Naive B cell (primary cell): ENCODE measurements around the gene PZP. TPM values are rescaled to one million over a fixed set of nuclear protein-coding genes. Genes with fewer than 3 reads are reported as not detected.
"Not testable (repeated sequence)": the region's sequence is repeated elsewhere in the genome, so short reads cannot be mapped to it uniquely, and the experiment has no call there.

Source experiments
- ATAC-seq, 2 donors: fragments of 150-1000 bp; cut with Tn5 transposase; 2 replicates each; pipeline ENCODE4 v1.10.0; 2021; ENCODE audit warnings: low read depth in 2 of 2, mild to moderate bottlenecking in 2 of 2, moderate library complexity in 2 of 2
- DNase-seq: peaks from one replicate; pipeline ENCODE4 v3.0.0; 2022
- H3K27ac Mint-ChIP-seq, 6 donors: one replicate each; pipeline ENCODE4 v1.8.0; 2020 to 2022; ENCODE audit warnings: mild to moderate bottlenecking in 6 of 6, mixed read lengths in 6 of 6, moderate library complexity in 5 of 6, inconsistent platforms in 2 of 6
- H3K27me3 Mint-ChIP-seq, 3 donors: one replicate each; pipeline ENCODE4 v1.8.0; 2021 to 2022; ENCODE audit warnings: mixed read lengths in 3 of 3, mild to moderate bottlenecking in 1 of 3
- H3K36me3 Mint-ChIP-seq, 2 donors: one replicate each; pipeline ENCODE4 v1.8.0; 2020 to 2022; ENCODE audit warnings: mixed read lengths in 2 of 2, inconsistent platforms in 1 of 2, mild to moderate bottlenecking in 1 of 2
- H3K4me1 Mint-ChIP-seq, 3 donors: one replicate each; pipeline ENCODE4 v1.8.0; 2020 to 2022; ENCODE audit warnings: mixed read lengths in 3 of 3, inconsistent platforms in 1 of 3, mild to moderate bottlenecking in 1 of 3, moderate library complexity in 1 of 3
- H3K4me3 Mint-ChIP-seq, 8 donors: one replicate each; pipeline ENCODE4 v1.8.0; 2020 to 2022; ENCODE audit warnings: mild to moderate bottlenecking in 8 of 8, mixed read lengths in 8 of 8, moderate library complexity in 8 of 8, inconsistent platforms in 2 of 8
- H3K9me3 Mint-ChIP-seq, 7 donors: one replicate each; pipeline ENCODE4 v1.8.0; 2020 to 2022; ENCODE audit warnings: mixed read lengths in 7 of 7, mild to moderate bottlenecking in 5 of 7, inconsistent platforms in 2 of 7, moderate library complexity in 1 of 7
- polyA plus RNA-seq, 6 donors: library from polyadenylated mRNA; unstranded; fragments of 300-500 nt; fragmentation: Illumina TruSeq; gene quantifications; one replicate each; pipeline ENCODE4 v1.2.3, GENCODE V29; 2021; ENCODE audit warnings: low read depth in 6 of 6

Gene PZP
- not detected for polyA plus RNA-seq

DNA sequence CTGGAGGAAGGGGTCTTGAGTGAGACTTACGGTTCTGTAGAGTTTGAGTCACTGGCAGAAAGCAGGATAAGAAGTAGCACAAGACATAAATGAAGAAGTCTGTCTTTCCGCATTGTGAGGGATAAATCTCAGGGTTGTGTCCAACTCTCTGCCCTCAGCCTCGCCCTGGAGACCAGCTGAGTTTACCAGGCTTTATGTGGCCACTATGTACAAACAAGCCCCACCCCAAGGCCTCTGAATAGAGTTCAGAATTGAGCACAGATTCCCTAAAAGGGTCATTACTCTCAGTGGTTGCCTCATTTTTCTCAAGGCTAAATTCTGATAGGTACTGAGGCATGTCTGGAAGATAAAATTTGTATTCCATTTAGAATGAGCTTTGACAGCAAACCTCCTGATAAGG, at the start of gene PZP:
PZP (minus strand) TSS at position 167 of the 400 bp plus-strand sequence; CDS start at position 113, 54 bp downstream.
- Mint-ChIP-seq H3K27me3 (no peaks in the 10 kb centered on the region), H3K27ac (no peak within 1 kb of the TSS), H3K4me3 (no peak within 1 kb of the TSS), H3K4me1 (no peaks in the 10 kb centered on the region), H3K36me3 (peaks cover 0 to 10% of the 10 kb centered on the region in 2 donors), H3K9me3 (peaks cover 0 to 9% (median 1%) of the 10 kb centered on the region in 7 donors)
- ATAC-seq (no peak), DNase-seq (no peak)

DNA sequence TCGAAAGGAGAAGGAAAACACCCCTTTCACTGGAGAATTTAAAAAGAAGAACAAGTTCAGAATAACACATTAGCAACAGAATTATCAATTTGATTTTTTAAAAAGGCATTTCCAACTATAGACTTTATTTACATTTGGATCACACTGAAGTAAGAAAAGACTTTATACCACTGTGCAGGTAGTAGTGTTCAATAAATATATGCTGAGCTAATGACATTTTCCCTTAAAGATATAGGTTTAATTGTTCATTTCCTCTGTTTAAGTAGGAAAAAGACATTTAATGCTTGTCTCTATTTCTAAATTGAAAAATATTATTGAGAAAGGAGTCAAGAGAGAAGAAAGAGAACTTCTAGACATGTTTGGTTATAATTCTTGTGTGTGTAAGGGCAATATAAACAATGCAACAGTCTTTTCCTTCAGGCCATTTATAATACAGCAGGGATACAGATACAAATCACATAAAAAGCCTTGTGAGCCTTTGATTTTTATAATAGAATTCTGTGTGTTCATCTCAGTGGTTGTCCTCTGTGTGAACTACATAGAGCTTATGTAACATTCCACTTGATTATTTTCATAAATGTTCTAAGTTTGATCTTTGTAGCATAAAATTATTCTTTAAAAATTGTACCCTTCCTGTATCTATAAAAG, 48.7 kb upstream of the PZP start:
- H3K9me3 Mint-ChIP-seq, result peaks cover 0 to 9% (median 5%) of the 10 kb centered on the region in 7 donors
- peaks cover 5 to 16% (median 14%) of the 10 kb centered on the region in 3 donors for H3K27me3 Mint-ChIP-seq
- DNase-seq, result no peak
- no peak for ATAC-seq
- H3K4me3 Mint-ChIP-seq, result no peak overlapping the region
- no peak overlapping the region for H3K27ac Mint-ChIP-seq
- H3K4me1 Mint-ChIP-seq, result no peaks in the 10 kb centered on the region
- H3K36me3 Mint-ChIP-seq, result no peaks in the 10 kb centered on the region

- no peak overlapping the region for H3K4me3 Mint-ChIP-seq
- no peak overlapping the region for H3K27ac Mint-ChIP-seq
- DNase-seq (no peak), ATAC-seq (no peak)
- no peaks in the 10 kb centered on the region for H3K4me1 Mint-ChIP-seq
- H3K36me3 Mint-ChIP-seq, result no peaks in the 10 kb centered on the region
- H3K9me3 Mint-ChIP-seq, result peaks cover 0 to 9% (median 6%) of the 10 kb centered on the region in 7 donors
- H3K27me3 Mint-ChIP-seq, result peaks cover 5 to 19% (median 16%) of the 10 kb centered on the region in 3 donors
Measured at GRCh38 chr12:9256341-9256740, 48.1 kb upstream of the PZP start.

GRCh38 chr12:9255837-9256236, 47.6 kb upstream of the PZP start:
- DNase-seq, result no peak
- peaks cover 0 to 10% (median 7%) of the 10 kb centered on the region in 7 donors for H3K9me3 Mint-ChIP-seq
- no peaks in the 10 kb centered on the region for H3K4me1 Mint-ChIP-seq
- H3K27me3 Mint-ChIP-seq, result peaks cover 5 to 24% (median 17%) of the 10 kb centered on the region in 3 donors
- H3K36me3 Mint-ChIP-seq, result no peaks in the 10 kb centered on the region
- no peak for ATAC-seq
- no peak overlapping the region for H3K27ac Mint-ChIP-seq
- H3K4me3 Mint-ChIP-seq, result no peak overlapping the region

- H3K4me3 Mint-ChIP-seq, result no peak overlapping the region
- DNase-seq (no peak), ATAC-seq (no peak)
- H3K36me3 Mint-ChIP-seq, result peaks cover 0 to 10% of the 10 kb centered on the region in 2 donors
- no peaks in the 10 kb centered on the region for H3K4me1 Mint-ChIP-seq
- H3K9me3 Mint-ChIP-seq, result peaks cover 0 to 29% (median 7%) of the 10 kb centered on the region in 7 donors
- H3K27me3 Mint-ChIP-seq, result peaks cover 15 to 40% (median 39%) of the 10 kb centered on the region in 3 donors
- H3K27ac Mint-ChIP-seq, result no peak overlapping the region
Measured at GRCh38 chr12:9253464-9253863, 45.3 kb upstream of the PZP start.

DNA sequence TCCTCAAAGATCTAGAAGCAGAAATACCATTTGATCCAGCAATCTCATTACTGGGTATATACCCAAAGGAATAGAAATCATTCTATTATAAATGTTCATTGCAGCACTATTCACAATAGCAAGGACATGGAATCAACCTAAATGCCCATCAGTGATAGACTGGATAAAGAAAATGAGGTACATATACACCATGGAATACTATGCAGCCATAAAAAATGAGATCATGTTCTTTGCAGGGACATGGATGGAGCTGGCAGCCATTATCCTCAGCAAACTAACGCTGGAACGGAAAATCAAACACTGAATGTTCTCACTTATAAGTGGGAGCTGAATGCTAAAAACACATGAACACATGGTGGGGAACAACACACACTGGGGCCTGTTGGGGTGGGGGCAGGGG, 44.6 kb upstream of the PZP start:
- not testable (repeated sequence) for ATAC-seq, H3K27ac Mint-ChIP-seq, DNase-seq, H3K4me1 Mint-ChIP-seq, H3K4me3 Mint-ChIP-seq
- Mint-ChIP-seq H3K9me3 (peaks cover 0 to 31% (median 7%) of the 10 kb centered on the region in 7 donors), H3K36me3 (peaks cover 0 to 14% of the 10 kb centered on the region in 2 donors), H3K27me3 (peaks cover 19 to 43% (median 43%) of the 10 kb centered on the region in 3 donors)

DNA sequence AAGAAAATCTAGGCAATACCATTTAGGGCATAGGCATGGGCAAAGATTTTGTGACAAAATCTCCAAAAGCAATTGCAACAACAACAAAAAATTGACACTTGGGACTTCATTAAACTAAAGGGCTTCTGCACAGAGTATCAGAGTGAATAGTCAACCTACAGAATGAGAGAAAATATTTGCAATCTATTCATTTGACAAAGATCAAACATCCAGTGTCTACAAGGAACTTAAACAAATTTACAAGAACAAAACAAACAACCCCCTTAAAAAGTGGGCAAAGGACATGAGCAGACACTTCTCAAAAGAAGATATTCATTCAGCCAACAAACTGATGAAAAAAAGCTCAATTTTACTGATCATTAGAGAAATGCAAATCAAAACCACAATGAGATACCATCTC, 44.1 kb upstream of the PZP start:
- Mint-ChIP-seq H3K36me3 (peaks cover 0 to 14% of the 10 kb centered on the region in 2 donors), H3K4me1 (no peaks in the 10 kb centered on the region), H3K4me3 (no peak overlapping the region), H3K9me3 (peaks cover 0 to 31% (median 7%) of the 10 kb centered on the region in 7 donors), H3K27me3 (peaks cover 19 to 47% (median 45%) of the 10 kb centered on the region in 3 donors), H3K27ac (no peak overlapping the region)
- no peak for DNase-seq
- ATAC-seq, result no peak

GRCh38 chr12:9248435-9248834, 40.2 kb upstream of the PZP start:
- Mint-ChIP-seq H3K4me1 (no peaks in the 10 kb centered on the region), H3K27me3 (peaks cover 14 to 56% (median 49%) of the 10 kb centered on the region in 3 donors), H3K4me3 (no peak overlapping the region), H3K27ac (peak overlapping the region in 1 of 6 donors; percentile 4), H3K36me3 (peaks cover 0 to 14% of the 10 kb centered on the region in 2 donors), H3K9me3 (peaks cover 0 to 31% (median 7%) of the 10 kb centered on the region in 7 donors)
- no peak for ATAC-seq
- no peak for DNase-seq

DNA sequence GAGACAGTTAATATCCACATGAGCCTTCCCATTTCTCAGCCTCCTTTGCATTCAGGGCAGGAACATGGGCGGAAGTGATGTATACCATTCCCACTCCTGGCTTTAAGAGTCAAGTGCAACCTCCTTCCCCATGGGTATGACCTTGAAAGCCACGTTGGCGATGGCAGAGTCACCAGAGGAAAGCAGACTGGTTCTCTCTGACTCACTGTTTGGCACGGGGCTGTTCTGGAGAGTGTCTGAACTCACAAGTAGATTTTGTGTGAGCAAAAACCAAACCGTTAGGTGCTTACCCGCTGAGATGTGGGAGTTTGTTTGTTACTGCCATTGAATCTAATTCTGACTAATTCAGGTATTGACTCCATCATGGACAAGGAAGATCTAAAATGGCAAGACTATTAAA, 36.7 kb upstream of the PZP start:
- Mint-ChIP-seq H3K9me3 (peaks cover 0 to 15% (median 0%) of the 10 kb centered on the region in 7 donors), H3K4me1 (peaks cover 3 to 8% (median 4%) of the 10 kb centered on the region in 3 donors), H3K27ac (no peak overlapping the region), H3K4me3 (no peak overlapping the region), H3K36me3 (peaks cover 5 to 10% of the 10 kb centered on the region in 2 donors), H3K27me3 (peaks cover 12 to 38% (median 35%) of the 10 kb centered on the region in 3 donors)
- no peak for ATAC-seq
- no peak for DNase-seq

DNA sequence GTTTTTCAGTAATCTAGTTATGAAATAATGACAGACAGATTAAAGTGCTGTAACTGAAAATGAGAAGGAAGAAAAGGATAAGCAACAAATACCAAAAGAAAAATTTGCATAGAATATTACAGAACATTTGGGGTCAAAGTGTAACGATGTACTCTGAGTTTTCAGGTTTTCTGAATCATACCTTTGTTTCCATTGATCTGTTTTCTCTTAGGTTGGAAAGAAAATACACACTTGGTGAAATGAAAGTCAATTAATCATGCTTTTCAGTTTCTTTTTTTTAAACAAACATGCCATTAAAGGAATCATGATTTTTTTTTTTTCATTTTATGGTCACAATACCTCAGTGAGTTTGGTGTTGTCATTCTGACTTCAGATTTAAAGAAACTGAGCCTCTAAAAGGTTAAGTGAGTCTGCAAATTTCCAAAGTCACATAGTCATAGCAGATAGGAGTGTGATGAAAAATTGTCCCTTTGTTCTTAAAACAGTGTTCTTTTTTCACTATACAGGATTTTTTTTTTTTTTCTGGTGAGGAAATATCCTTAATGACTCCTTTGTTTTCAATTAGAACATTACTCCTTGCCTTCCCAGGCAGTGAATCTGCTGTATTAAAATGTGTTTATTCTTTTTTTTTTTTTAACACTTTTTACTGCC, 35.9 kb upstream of the PZP start:
- DNase-seq (no peak), ATAC-seq (no peak)
- Mint-ChIP-seq H3K27ac (no peak overlapping the region), H3K4me3 (no peak overlapping the region), H3K36me3 (peaks cover 7 to 10% of the 10 kb centered on the region in 2 donors), H3K4me1 (peaks cover 4 to 8% (median 5%) of the 10 kb centered on the region in 3 donors), H3K27me3 (peaks cover 8 to 33% (median 29%) of the 10 kb centered on the region in 3 donors), H3K9me3 (peaks cover 0 to 8% (median 0%) of the 10 kb centered on the region in 7 donors)

GRCh38 chr12:9241301-9241700, 33.1 kb upstream of the PZP start:
- H3K27ac Mint-ChIP-seq, result no peak overlapping the region
- H3K4me3 Mint-ChIP-seq, result peak overlapping the region in 3 of 8 donors; percentile 29 to 96 (median 57)
- DNase-seq, result no peak
- peaks cover 4 to 8% (median 5%) of the 10 kb centered on the region in 3 donors for H3K4me1 Mint-ChIP-seq
- no peaks in the 10 kb centered on the region for H3K9me3 Mint-ChIP-seq
- ATAC-seq, result no peak
- peaks cover 4 to 7% of the 10 kb centered on the region in 2 donors for H3K36me3 Mint-ChIP-seq
- H3K27me3 Mint-ChIP-seq, result peaks cover 20 to 35% (median 22%) of the 10 kb centered on the region in 3 donors

DNA sequence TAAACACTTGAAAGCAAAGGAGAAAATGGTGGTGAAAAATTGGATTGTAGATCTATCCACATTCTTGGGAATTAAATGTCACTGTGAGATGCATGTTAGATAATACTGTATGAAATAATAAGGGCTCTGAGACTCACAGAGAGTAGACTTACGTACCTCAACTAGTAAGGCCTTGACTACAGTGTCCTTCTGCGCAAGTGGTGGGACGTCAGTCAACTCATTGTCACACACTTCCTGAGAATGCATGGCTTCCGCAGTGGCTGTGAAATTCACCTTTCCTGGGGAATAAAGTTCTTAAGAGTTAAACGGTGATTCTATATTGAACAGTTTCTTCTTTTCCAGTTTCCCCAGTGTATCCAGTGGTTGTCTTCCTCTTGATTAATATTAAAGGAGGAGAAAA, 32.6 kb upstream of the PZP start:
- Mint-ChIP-seq H3K36me3 (peaks cover 4 to 7% of the 10 kb centered on the region in 2 donors), H3K9me3 (no peaks in the 10 kb centered on the region), H3K4me1 (peaks cover 4 to 8% (median 5%) of the 10 kb centered on the region in 3 donors), H3K4me3 (peak overlapping the region in 7 of 8 donors; percentile 22 to 96 (median 80)), H3K27me3 (peaks cover 22 to 35% (median 25%) of the 10 kb centered on the region in 3 donors), H3K27ac (no peak overlapping the region)
- DNase-seq (no peak), ATAC-seq (no peak)

- peak overlapping the region; percentile 80 to 96 (median 92) for H3K4me3 Mint-ChIP-seq
- H3K27ac Mint-ChIP-seq, result peak overlapping the region in 5 of 6 donors; percentile 35 to 95 (median 84)
- ATAC-seq (peak; percentile 58 to 61), DNase-seq (peak; percentile 2)
- H3K4me1 Mint-ChIP-seq, H3K9me3 Mint-ChIP-seq, H3K36me3 Mint-ChIP-seq: not testable (repeated sequence)
- peaks cover 22 to 30% (median 30%) of the 10 kb centered on the region in 3 donors for H3K27me3 Mint-ChIP-seq
Measured at GRCh38 chr12:9240004-9240635, 31.9 kb upstream of the PZP start.
